Fibroblast of lung (primary cell): Measurements from ENCODE around the gene SCYGR2.

Source experiments
- EZH2 ChIP-seq: IDR thresholded peaks from 2 replicates; pipeline ENCODE4 v1.5.1; 2012; ENCODE audit warnings: low read length, control low read depth, mild to moderate bottlenecking; ENCODE audit errors: missing control alignments
- TF ChIP-seq, protein P1 (sequence below), 2 donors: IDR thresholded peaks in 1 of 2; conservative IDR thresholded peaks in 1 of 2; 1 replicate in 1 of 2; 2 replicates in 1 of 2; pipeline ENCODE4 v1.5.1; 2011 to 2012; ENCODE audit warnings: low read length in 2 of 2, control low read depth in 1 of 2, inconsistent platforms in 1 of 2, low read depth in 1 of 2, mild to moderate bottlenecking in 1 of 2

- TF ChIP-seq, protein P1, sequence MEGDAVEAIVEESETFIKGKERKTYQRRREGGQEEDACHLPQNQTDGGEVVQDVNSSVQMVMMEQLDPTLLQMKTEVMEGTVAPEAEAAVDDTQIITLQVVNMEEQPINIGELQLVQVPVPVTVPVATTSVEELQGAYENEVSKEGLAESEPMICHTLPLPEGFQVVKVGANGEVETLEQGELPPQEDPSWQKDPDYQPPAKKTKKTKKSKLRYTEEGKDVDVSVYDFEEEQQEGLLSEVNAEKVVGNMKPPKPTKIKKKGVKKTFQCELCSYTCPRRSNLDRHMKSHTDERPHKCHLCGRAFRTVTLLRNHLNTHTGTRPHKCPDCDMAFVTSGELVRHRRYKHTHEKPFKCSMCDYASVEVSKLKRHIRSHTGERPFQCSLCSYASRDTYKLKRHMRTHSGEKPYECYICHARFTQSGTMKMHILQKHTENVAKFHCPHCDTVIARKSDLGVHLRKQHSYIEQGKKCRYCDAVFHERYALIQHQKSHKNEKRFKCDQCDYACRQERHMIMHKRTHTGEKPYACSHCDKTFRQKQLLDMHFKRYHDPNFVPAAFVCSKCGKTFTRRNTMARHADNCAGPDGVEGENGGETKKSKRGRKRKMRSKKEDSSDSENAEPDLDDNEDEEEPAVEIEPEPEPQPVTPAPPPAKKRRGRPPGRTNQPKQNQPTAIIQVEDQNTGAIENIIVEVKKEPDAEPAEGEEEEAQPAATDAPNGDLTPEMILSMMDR (conservative IDR thresholded peaks at IDR 0.05 in 1 of 2, IDR thresholded peaks at IDR 0.05 in 1 of 2; ENCODE audit: low read depth in 1 of 2, low read length in 2 of 2) = no peak
- TF ChIP-seq EZH2 = no peak
These were observed 10.1 kb downstream of the SCYGR2 start for GRCh38 chr2:227608561-227609338.
